Urinary bladder (tissue), 4 donors: ENCODE data around the gene EIF2S3. TPM values are rescaled to one million over a fixed set of nuclear protein-coding genes. Genes with fewer than 3 reads are reported as not detected.
"Not testable (repeated sequence)": the region's sequence is repeated elsewhere in the genome, so short reads cannot be mapped to it uniquely, and the experiment has no call there.

ENCODE experiments used
- DNase-seq: peaks from one replicate; pipeline ENCODE4 v3.0.0-alpha.2; 2015; ENCODE audit errors: extremely low spot score
- H3K27ac ChIP-seq: one replicate; pipeline ENCODE4 v1.5.1; 2013; ENCODE audit warnings: low read depth, mild to moderate bottlenecking, moderate library complexity
- H3K36me3 ChIP-seq: one replicate; pipeline ENCODE4 v1.6.1; 2013; ENCODE audit warnings: mild to moderate bottlenecking, moderate library complexity; ENCODE audit not compliant: insufficient read depth
- H3K4me1 ChIP-seq: one replicate; pipeline ENCODE4 v1.6.1; 2013; ENCODE audit warnings: mild to moderate bottlenecking, moderate library complexity; ENCODE audit not compliant: insufficient read depth
- H3K4me3 ChIP-seq: one replicate; pipeline ENCODE4 v1.5.1; 2013; ENCODE audit warnings: low read depth, low read length
- WGBS: extraction: QIAGEN DNeasy Blood & Tissue Kit; methylation state at CpG from one replicate; pipeline ENCODE4 v1.1.7; 2013; 5-methylcytosine and 5-hydroxymethylcytosine counted together
- polyA plus RNA-seq: library from polyadenylated mRNA; stranded (reverse); fragments of 200-250 nt; gene quantifications from one replicate; pipeline ENCODE4 v1.2.3, GENCODE V29; 2013
- total RNA-seq: library from RNA; depleted of rRNA; stranded (reverse); fragments of >200 nt; gene quantifications from one replicate; pipeline ENCODE4 v1.2.3, GENCODE V29; 2014
- donor health status: healthy with polysubstance abuse.
- donor health status: healthy.

EIF2S3 gene
- total and polyA plus RNA-seq, 2 donors: 85.5 to 261 TPM

GRCh38 chrX:24080245-24080644 is 25.5 kb downstream of the EIF2S3 start:
- H3K36me3 ChIP-seq, H3K4me1 ChIP-seq, H3K27ac ChIP-seq, DNase-seq, H3K4me3 ChIP-seq: not testable (repeated sequence)
- WGBS: 72% methylated on average over 8 of the region's 8 CpGs

GRCh38 chrX:24080704-24081103 is 25.9 kb downstream of the EIF2S3 start:
- no peak for DNase-seq
- Histone ChIP-seq H3K27ac (no peak overlapping the region), H3K4me3 (no peak overlapping the region), H3K4me1 (no peaks in the 10 kb centered on the region), H3K36me3 (no peaks in the 10 kb centered on the region)
- WGBS: 85% methylated on average over 3 of the region's 3 CpGs

GRCh38 chrX:24081661-24082154 is 27.0 kb downstream of the EIF2S3 start:
- WGBS: 10% methylated on average over 14 of the region's 14 CpGs
- H3K36me3 ChIP-seq: no peaks in the 10 kb centered on the region
- no peak overlapping the region for H3K27ac ChIP-seq
- DNase-seq: no peak
- H3K4me3 ChIP-seq: no peak overlapping the region
- H3K4me1 ChIP-seq: no peaks in the 10 kb centered on the region

- 57% methylated on average over 2 of the region's 2 CpGs for WGBS
- Histone ChIP-seq H3K27ac (no peak overlapping the region), H3K4me1 (no peaks in the 10 kb centered on the region), H3K36me3 (no peaks in the 10 kb centered on the region), H3K4me3 (no peak overlapping the region)
- no peak for DNase-seq
These were observed 27.7 kb downstream of the EIF2S3 start for GRCh38 chrX:24082447-24082846.

- H3K4me1 ChIP-seq: no peaks in the 10 kb centered on the region
- DNase-seq: no peak
- 74% methylated on average over 6 of the region's 6 CpGs for WGBS
These were observed 30.3 kb downstream of the EIF2S3 start for GRCh38 chrX:24085101-24085500.

GRCh38 chrX:24090300-24091200 is 35.8 kb downstream of the EIF2S3 start:
- Histone ChIP-seq H3K36me3 (no peaks in the 10 kb centered on the region), H3K4me3 (no peak overlapping the region), H3K4me1 (no peaks in the 10 kb centered on the region), H3K27ac (peak overlapping the region; percentile 64)
- WGBS: 33% methylated on average over 4 of the region's 4 CpGs
- no peak for DNase-seq

More at GRCh38 chrX:24085101-24085500, 30.3 kb downstream of the EIF2S3 start:
- no peak overlapping the region for H3K4me3 ChIP-seq
- no peaks in the 10 kb centered on the region for H3K36me3 ChIP-seq
- H3K27ac ChIP-seq: no peak overlapping the region

- no peak overlapping the region for H3K27ac ChIP-seq
- no peak overlapping the region for H3K4me3 ChIP-seq
- H3K4me1 ChIP-seq: no peaks in the 10 kb centered on the region
- no peak for DNase-seq
- 97% methylated on average over 12 of the region's 12 CpGs for WGBS
- H3K36me3 ChIP-seq: no peaks in the 10 kb centered on the region
These were observed 39.0 kb downstream of the EIF2S3 start for GRCh38 chrX:24093746-24094145.

- H3K4me1 ChIP-seq: no peaks in the 10 kb centered on the region
- no peak overlapping the region for H3K27ac ChIP-seq
- H3K36me3 ChIP-seq: no peaks in the 10 kb centered on the region
- 36% methylated on average over 1 of the region's 1 CpG for WGBS
- no peak overlapping the region for H3K4me3 ChIP-seq
- DNase-seq: no peak
These were observed 43.0 kb downstream of the EIF2S3 start for GRCh38 chrX:24097741-24098260.

- no peak overlapping the region for H3K27ac ChIP-seq
- no peaks in the 10 kb centered on the region for H3K4me1 ChIP-seq
- no peaks in the 10 kb centered on the region for H3K36me3 ChIP-seq
- 33% methylated on average over 1 of the region's 1 CpG for WGBS
- no peak for DNase-seq
- no peak overlapping the region for H3K4me3 ChIP-seq
These were observed 44.2 kb downstream of the EIF2S3 start for GRCh38 chrX:24098932-24099331.

- Histone ChIP-seq H3K4me1 (no peaks in the 10 kb centered on the region), H3K4me3 (no peak overlapping the region), H3K27ac (no peak overlapping the region), H3K36me3 (no peaks in the 10 kb centered on the region)
- no peak for DNase-seq
- WGBS: 55% methylated on average over 6 of the region's 6 CpGs
These were observed 44.6 kb downstream of the EIF2S3 start for GRCh38 chrX:24099394-24099793.

GRCh38 chrX:24100713-24101112 is 46.0 kb downstream of the EIF2S3 start:
- H3K4me3 ChIP-seq: no peak overlapping the region
- no peaks in the 10 kb centered on the region for H3K4me1 ChIP-seq
- WGBS: 50% methylated on average over 2 of the region's 2 CpGs
- no peak for DNase-seq
- H3K36me3 ChIP-seq: no peaks in the 10 kb centered on the region
- no peak overlapping the region for H3K27ac ChIP-seq

GRCh38 chrX:24110069-24110468 is 55.3 kb downstream of the EIF2S3 start:
- no peak overlapping the region for H3K27ac ChIP-seq
- no peaks in the 10 kb centered on the region for H3K4me1 ChIP-seq
- 45% methylated on average over 2 of the region's 2 CpGs for WGBS
- DNase-seq: no peak
- no peak overlapping the region for H3K4me3 ChIP-seq
- H3K36me3 ChIP-seq: no peaks in the 10 kb centered on the region

- no peak overlapping the region for H3K4me3 ChIP-seq
- no peaks in the 10 kb centered on the region for H3K36me3 ChIP-seq
- no peaks in the 10 kb centered on the region for H3K4me1 ChIP-seq
- no peak for DNase-seq
- WGBS: 43% methylated on average over 2 of the region's 2 CpGs
- H3K27ac ChIP-seq: no peak overlapping the region
These were observed 58.4 kb downstream of the EIF2S3 start for GRCh38 chrX:24113181-24113580.

GRCh38 chrX:24117258-24117657 is 62.5 kb downstream of the EIF2S3 start:
- no peak overlapping the region for H3K27ac ChIP-seq
- WGBS: 18% methylated on average over 3 of the region's 3 CpGs
- no peak for DNase-seq

More at GRCh38 chrX:24117258-24117657, 62.5 kb downstream of the EIF2S3 start:
- Histone ChIP-seq H3K36me3 (no peaks in the 10 kb centered on the region), H3K4me1 (no peaks in the 10 kb centered on the region), H3K4me3 (no peak overlapping the region)
